ENCODE data around the gene CSRP2.

CSRP2 gene

GRCh38 chr12:76920172-76921099 lies 41.6 kb upstream of the CSRP2 start:
- DNase-seq (ENCODE audit: low read depth): no peak
- no peak for TF ChIP-seq CTCF (IDR thresholded peaks at IDR 0.05; ENCODE audit: control insufficient read depth, insufficient read depth, low read depth, low read length, missing control alignments)
- no peak overlapping the region for H3K4me3 ChIP-seq (ENCODE audit: control insufficient read depth, low read depth, low read length)

GRCh38 chr12:76919383-76920171 lies 40.8 kb upstream of the CSRP2 start:
- no peak for TF ChIP-seq CTCF (IDR thresholded peaks at IDR 0.05; ENCODE audit: control insufficient read depth, insufficient read depth, low read depth, low read length, missing control alignments)
- DNase-seq (ENCODE audit: low read depth): no peak

GRCh38 chr12:76916170-76916540 lies 37.3 kb upstream of the CSRP2 start:
- TF ChIP-seq CTCF (IDR thresholded peaks at IDR 0.05; ENCODE audit: control insufficient read depth, insufficient read depth, low read depth, low read length, missing control alignments): no peak
- no peak overlapping the region for H3K4me3 ChIP-seq (ENCODE audit: control insufficient read depth, low read depth, low read length)
- DNase-seq (ENCODE audit: low read depth): no peak

More at GRCh38 chr12:76919383-76920171, 40.8 kb upstream of the CSRP2 start:
- no peak overlapping the region for H3K4me3 ChIP-seq (ENCODE audit: control insufficient read depth, low read depth, low read length)

- no peak for TF ChIP-seq CTCF (IDR thresholded peaks at IDR 0.05; ENCODE audit: control insufficient read depth, insufficient read depth, low read depth, low read length, missing control alignments)
- no peak for DNase-seq (ENCODE audit: low read depth)
These were observed 36.7 kb upstream of the CSRP2 start for GRCh38 chr12:76915361-76916169.

GRCh38 chr12:76914102-76914859 lies 35.5 kb upstream of the CSRP2 start:
- no peak for DNase-seq (ENCODE audit: low read depth)
- H3K4me3 ChIP-seq (ENCODE audit: control insufficient read depth, low read depth, low read length): no peak overlapping the region
- no peak for TF ChIP-seq CTCF (IDR thresholded peaks at IDR 0.05; ENCODE audit: control insufficient read depth, insufficient read depth, low read depth, low read length, missing control alignments)

More at GRCh38 chr12:76915361-76916169, 36.7 kb upstream of the CSRP2 start:
- H3K4me3 ChIP-seq (ENCODE audit: control insufficient read depth, low read depth, low read length): no peak overlapping the region

All from AG09309 (cell line).